CD4-positive, alpha-beta T cell (primary cell): ENCODE results near the gene RGS10. TPM values are rescaled to one million over a fixed set of nuclear protein-coding genes. Genes with fewer than 3 reads are reported as not detected.

Experiments
- ATAC-seq: fragments of 200-7000 bp; cut with Tn5 transposase; one replicate; pipeline ENCODE4 v1.10.0; 2022; ENCODE audit warnings: mild to moderate bottlenecking; ENCODE audit not compliant: poor library complexity
- CTCF ChIA-PET: fragments of 350-600 bp; sonication (Branson Sonifier 250); formaldehyde crosslinking; loops from one replicate; lab custom pipeline; 2021; ENCODE audit warnings: antibody characterized with exemption, inconsistent platforms; lab: Charles Lee
- POLR2A ChIA-PET: fragments of 350-600 bp; sonication (Branson Sonifier 250); formaldehyde crosslinking; loops from one replicate; lab custom pipeline; 2021; ENCODE audit warnings: antibody characterized with exemption, inconsistent platforms; lab: Charles Lee
- DNase-seq, 14 experiments: peaks; one replicate each; pipeline ENCODE4 v3.0.0-alpha.2; 2013 to 2020; ENCODE audit warnings: mixed read lengths in 2 of 14
- H3K27ac ChIP-seq, 2 donors: one replicate each; pipeline versions ENCODE4 v1.5.1 to v1.7.0; 2013; ENCODE audit warnings: low read length in 2 of 2, low read depth in 1 of 2, mild to moderate bottlenecking in 1 of 2
- H3K27me3 ChIP-seq, 2 experiments: 1 replicate in 1 of 2; 2 replicates in 1 of 2; pipeline versions ENCODE4 v1.6.1 to v1.7.0; 2013; ENCODE audit warnings: low read length in 2 of 2, control low read depth in 1 of 2, mild to moderate bottlenecking in 1 of 2, moderate library complexity in 1 of 2; ENCODE audit not compliant: insufficient read depth in 2 of 2, control insufficient read depth in 1 of 2
- H3K36me3 ChIP-seq: one replicate; pipeline ENCODE4 v1.6.1; 2013; ENCODE audit warnings: low read length, control low read depth; ENCODE audit not compliant: insufficient read depth
- H3K4me1 ChIP-seq: one replicate; pipeline ENCODE4 v1.6.1; 2013; ENCODE audit warnings: low read length, control low read depth; ENCODE audit not compliant: insufficient read depth
- H3K4me3 ChIP-seq: one replicate; pipeline ENCODE4 v1.5.1; 2013; ENCODE audit warnings: mild to moderate bottlenecking, low read length, moderate library complexity
- H3K9me3 ChIP-seq, 2 experiments: 1 replicate in 1 of 2; 2 replicates in 1 of 2; pipeline versions ENCODE4 v1.6.1 to v1.7.0; 2013; ENCODE audit warnings: low read length in 2 of 2, mild to moderate bottlenecking in 2 of 2, control low read depth in 1 of 2, moderate library complexity in 1 of 2; ENCODE audit not compliant: control insufficient read depth in 1 of 2, insufficient read depth in 1 of 2
- H3K27ac Mint-ChIP-seq: one replicate; pipeline ENCODE4 v1.8.0; 2020; ENCODE audit warnings: mixed read lengths
- H3K27me3 Mint-ChIP-seq: one replicate; pipeline ENCODE4 v1.8.0; 2021; ENCODE audit warnings: mixed read lengths
- H3K36me3 Mint-ChIP-seq: one replicate; pipeline ENCODE4 v1.8.0; 2021; ENCODE audit warnings: low read depth, mixed read lengths
- H3K4me1 Mint-ChIP-seq: one replicate; pipeline ENCODE4 v1.8.0; 2021; ENCODE audit warnings: low read depth, mixed read lengths
- H3K4me3 Mint-ChIP-seq: one replicate; pipeline ENCODE4 v1.8.0; 2020; ENCODE audit warnings: mild to moderate bottlenecking, mixed read lengths
- H3K9me3 Mint-ChIP-seq: one replicate; pipeline ENCODE4 v1.8.0; 2020; ENCODE audit warnings: mixed read lengths
- CTCF ChIP-seq: fragments of 200-600 bp; IDR thresholded peaks from one replicate; pipeline ENCODE4 v1.8.0; 2022; ENCODE audit warnings: antibody characterized with exemption, mild to moderate bottlenecking
- intact Hi-C, 2 experiments: fragments of 100-400 bp; cut with DNase I in 1 of 2; cut with micrococcal nuclease in 1 of 2; formaldehyde crosslinking; loops; one replicate each; pipeline versions ENCODE4 v1.15.1 to v1.9.0; 2023 to 2025; cut with DNase I, micrococcal nuclease
- total RNA-seq, 174 experiments: library from RNA in 2 of 174; stranded (reverse) in 2 of 174; gene quantifications; one replicate each; pipeline ENCODE4 v1.2.3 and lab custom pipeline; 2021 to 2026

The RGS10 gene
- total RNA-seq, 2 experiments from 2014 or later, result 132 to 134 TPM

DNA sequence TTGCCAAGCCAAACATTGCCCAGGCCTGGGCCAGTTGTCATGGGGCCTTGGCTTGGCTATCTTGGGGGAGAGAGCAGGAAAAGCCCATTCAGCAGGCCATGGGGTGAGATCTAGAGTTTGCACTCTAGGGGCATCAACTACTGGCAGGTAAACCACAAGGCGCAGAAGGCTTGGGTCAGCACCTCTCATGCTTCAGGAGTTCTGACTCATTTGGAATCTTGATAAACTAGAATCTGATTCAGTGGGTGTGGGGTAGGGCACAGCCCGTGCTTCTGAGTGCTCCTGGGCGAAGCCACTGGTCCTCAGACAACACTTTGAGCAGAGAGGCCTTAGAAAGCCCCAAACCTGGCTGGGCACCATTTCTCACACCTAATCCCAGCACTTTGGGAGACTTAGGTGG, 81.1 kb downstream of the RGS10 start:
- Mint-ChIP-seq H3K4me3 (no peak overlapping the region), H3K36me3 (no peaks in the 10 kb centered on the region), H3K4me1 (no peaks in the 10 kb centered on the region), H3K9me3 (no peaks in the 10 kb centered on the region), H3K27me3 (no peaks in the 10 kb centered on the region), H3K27ac (no peak overlapping the region)
- ATAC-seq (no peak), DNase-seq (no peak)
- Histone ChIP-seq H3K27ac (no peak overlapping the region), H3K36me3 (peaks cover 2% of the 10 kb centered on the region), H3K9me3 (peaks cover 0 to 3% of the 10 kb centered on the region in 2 experiments), H3K27me3 (no peaks in the 10 kb centered on the region), H3K4me3 (no peak overlapping the region), H3K4me1 (peaks cover 10% of the 10 kb centered on the region)
- POLR2A ChIA-PET, result no interaction called here
- intact Hi-C loops, result no loop called here
- CTCF ChIA-PET, result no interaction called here
- no peak for TF ChIP-seq CTCF

GRCh38 chr10:119460369-119461195, 81.9 kb downstream of the RGS10 start:
- Histone ChIP-seq H3K27ac (no peak overlapping the region), H3K36me3 (peaks cover 2% of the 10 kb centered on the region), H3K27me3 (no peaks in the 10 kb centered on the region), H3K4me1 (peaks cover 2% of the 10 kb centered on the region), H3K9me3 (peaks cover 0 to 3% of the 10 kb centered on the region in 2 experiments), H3K4me3 (no peak overlapping the region)
- DNase-seq (no peak), ATAC-seq (no peak)
- no peaks in the 10 kb centered on the region for H3K36me3 Mint-ChIP-seq
- POLR2A ChIA-PET, result no interaction called here
- H3K4me3 Mint-ChIP-seq, result no peak overlapping the region
- H3K27me3 Mint-ChIP-seq, result no peaks in the 10 kb centered on the region
- H3K9me3 Mint-ChIP-seq, result no peaks in the 10 kb centered on the region
- CTCF ChIA-PET, result no interaction called here
- intact Hi-C loops, result no loop called here
- H3K27ac Mint-ChIP-seq, result no peak overlapping the region
- no peak for TF ChIP-seq CTCF
- H3K4me1 Mint-ChIP-seq, result no peaks in the 10 kb centered on the region

DNA sequence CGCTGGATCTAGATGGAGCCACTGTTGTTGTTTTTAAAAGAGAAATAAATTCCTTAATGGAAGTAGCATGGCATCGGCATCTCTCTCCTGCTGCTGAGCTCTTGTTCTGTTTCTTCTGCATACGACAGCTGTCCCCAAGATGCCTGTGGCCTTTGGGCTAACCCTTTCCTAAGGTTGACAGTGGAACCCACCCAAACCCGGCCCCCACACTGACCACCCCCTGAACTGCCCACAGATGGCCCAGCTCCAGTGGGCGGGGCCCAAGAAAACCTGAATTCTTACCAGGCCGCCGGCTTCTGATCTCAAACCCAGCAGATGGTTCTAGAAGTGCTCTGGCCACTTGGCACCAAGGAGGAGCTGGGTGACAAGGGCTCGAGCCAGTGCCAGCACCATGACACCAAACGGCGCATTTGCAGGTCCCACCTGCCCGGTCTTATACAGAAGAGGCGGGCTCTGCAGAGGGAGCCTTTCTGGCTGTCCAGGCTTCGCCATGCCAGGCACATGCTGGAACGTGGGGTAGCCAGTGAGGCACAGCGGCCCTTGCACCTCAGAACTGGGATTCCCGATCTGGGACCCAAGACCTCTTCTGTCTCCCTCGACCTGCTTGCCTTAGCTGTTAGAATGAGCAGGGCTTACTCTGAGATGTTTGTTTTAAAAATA, 82.7 kb downstream of the RGS10 start:
- ChIA-PET CTCF (interaction anchor here (1.8 kb wide), 1 partner anchor 15 kb away, joined by 8 read pairs; no protein-coding TSS in a partner anchor), POLR2A (no interaction called here)
- Mint-ChIP-seq H3K9me3 (no peaks in the 10 kb centered on the region), H3K27ac (no peak overlapping the region), H3K27me3 (no peaks in the 10 kb centered on the region), H3K4me1 (no peaks in the 10 kb centered on the region), H3K36me3 (no peaks in the 10 kb centered on the region), H3K4me3 (no peak overlapping the region)
- H3K27ac ChIP-seq, result no peak overlapping the region
- no peak for TF ChIP-seq CTCF
- peaks cover 0 to 3% of the 10 kb centered on the region in 2 experiments for H3K9me3 ChIP-seq
- H3K4me3 ChIP-seq, result no peak overlapping the region
- ATAC-seq (no peak), DNase-seq (no peak)
- no peaks in the 10 kb centered on the region for H3K4me1 ChIP-seq
- H3K27me3 ChIP-seq, result no peaks in the 10 kb centered on the region
- intact Hi-C loops, result no loop called here
- peaks cover 2% of the 10 kb centered on the region for H3K36me3 ChIP-seq
